Transverse colon (tissue), 1 donor: ENCODE results near the gene GALNT17.

Experiments used
- EP300 ChIP-seq: sonication (generic); formaldehyde crosslinking; IDR thresholded peaks from one replicate; pipeline ENCODE4 v1.6.1; 2017; ENCODE audit warnings: antibody characterized with exemption, low read depth
- POLR2A ChIP-seq: fragments of 450-650 bp; IDR thresholded peaks from one replicate; pipeline ENCODE4 v1.6.1; 2016; ENCODE audit warnings: antibody characterized with exemption, mild to moderate bottlenecking, moderate library complexity

GRCh38 chr7:71261066-71261465 is 129.1 kb downstream of the GALNT17 start:
- TF ChIP-seq POLR2A (no peak), EP300 (no peak)
